ENCODE results near the gene ZNF318.

The ZNF318 gene

GRCh38 chr6:43294536-43294935 lies 74.9 kb downstream of the ZNF318 start:
- Histone ChIP-seq H4K20me1 (ENCODE audit: control insufficient read depth, insufficient read depth, low read depth, low read length) (no peaks in the 10 kb centered on the region), H3K4me3 (ENCODE audit: low read length) (no peak overlapping the region), H3K4me1 (ENCODE audit: control insufficient read depth, low read length) (no peaks in the 10 kb centered on the region), H3K9me2 (replicated peaks; ENCODE audit: control insufficient read depth, low read length) (no peaks in the 10 kb centered on the region), H3F3A (ENCODE audit: control insufficient read depth, insufficient read depth) (no peaks in the 10 kb centered on the region), H3K9me3 (ENCODE audit: control insufficient read depth, insufficient read depth, low read length) (no peaks in the 10 kb centered on the region), H3K27ac (ENCODE audit: low read depth, low read length) (no peak overlapping the region), H3K79me2 (ENCODE audit: control insufficient read depth, low read length) (no peaks in the 10 kb centered on the region), H3K4me2 (ENCODE audit: low read length) (no peak overlapping the region), H3K27me3 (ENCODE audit: control insufficient read depth, low read length) (no peaks in the 10 kb centered on the region), H3K36me3 (ENCODE audit: control insufficient read depth, low read length) (no peaks in the 10 kb centered on the region)
- no peak for TF ChIP-seq CTCF (IDR thresholded peaks at IDR 0.05; ENCODE audit: low read depth, low read length, poor library complexity, severe bottlenecking)
- no peak for TF ChIP-seq EZH2phosphoT487 (IDR thresholded peaks at IDR 0.05; ENCODE audit: borderline replicate concordance, low read length)

- Histone ChIP-seq H3K9me3 (ENCODE audit: control insufficient read depth, insufficient read depth, low read length) (no peaks in the 10 kb centered on the region), H3K4me1 (ENCODE audit: control insufficient read depth, low read length) (no peaks in the 10 kb centered on the region), H3K9me2 (replicated peaks; ENCODE audit: control insufficient read depth, low read length) (no peaks in the 10 kb centered on the region), H3K4me3 (ENCODE audit: low read length) (no peak overlapping the region), H3K27me3 (ENCODE audit: control insufficient read depth, low read length) (no peaks in the 10 kb centered on the region), H3K4me2 (ENCODE audit: low read length) (no peak overlapping the region), H3K79me2 (ENCODE audit: control insufficient read depth, low read length) (no peaks in the 10 kb centered on the region), H3F3A (ENCODE audit: control insufficient read depth, insufficient read depth) (no peaks in the 10 kb centered on the region), H3K36me3 (ENCODE audit: control insufficient read depth, low read length) (no peaks in the 10 kb centered on the region), H4K20me1 (ENCODE audit: control insufficient read depth, insufficient read depth, low read depth, low read length) (no peaks in the 10 kb centered on the region), H3K27ac (ENCODE audit: low read depth, low read length) (no peak overlapping the region)
- TF ChIP-seq CTCF (IDR thresholded peaks at IDR 0.05; ENCODE audit: low read depth, low read length, poor library complexity, severe bottlenecking) (no peak), EZH2phosphoT487 (IDR thresholded peaks at IDR 0.05; ENCODE audit: borderline replicate concordance, low read length) (no peak)
These were observed 75.7 kb downstream of the ZNF318 start for GRCh38 chr6:43293698-43294097.

GRCh38 chr6:43292763-43293318 lies 76.6 kb downstream of the ZNF318 start:
- Histone ChIP-seq H3K4me2 (ENCODE audit: low read length) (no peak overlapping the region), H3K36me3 (ENCODE audit: control insufficient read depth, low read length) (no peaks in the 10 kb centered on the region), H3K9me3 (ENCODE audit: control insufficient read depth, insufficient read depth, low read length) (no peaks in the 10 kb centered on the region), H3K9me2 (replicated peaks; ENCODE audit: control insufficient read depth, low read length) (no peaks in the 10 kb centered on the region), H3K27ac (ENCODE audit: low read depth, low read length) (no peak overlapping the region), H3K27me3 (ENCODE audit: control insufficient read depth, low read length) (no peaks in the 10 kb centered on the region), H3F3A (ENCODE audit: control insufficient read depth, insufficient read depth) (no peaks in the 10 kb centered on the region), H3K4me1 (ENCODE audit: control insufficient read depth, low read length) (no peaks in the 10 kb centered on the region), H4K20me1 (ENCODE audit: control insufficient read depth, insufficient read depth, low read depth, low read length) (no peaks in the 10 kb centered on the region), H3K79me2 (ENCODE audit: control insufficient read depth, low read length) (no peaks in the 10 kb centered on the region), H3K4me3 (ENCODE audit: low read length) (no peak overlapping the region)
- TF ChIP-seq CTCF (IDR thresholded peaks at IDR 0.05; ENCODE audit: low read depth, low read length, poor library complexity, severe bottlenecking) (no peak), EZH2phosphoT487 (IDR thresholded peaks at IDR 0.05; ENCODE audit: borderline replicate concordance, low read length) (no peak)
